Esophagus squamous epithelium (tissue), 4 donors: ENCODE measurements around the gene TRIM40.

Source experiments
- CTCF ChIP-seq, 6 experiments: fragments of 450-650 bp in 4 of 6; fragments of 200-600 bp in 2 of 6; sonication (generic) in 2 of 6; IDR thresholded peaks; one replicate each; pipeline ENCODE4 v1.5.1; 2016 to 2019; ENCODE audit warnings: antibody characterized with exemption in 6 of 6, mild to moderate bottlenecking in 4 of 6, moderate library complexity in 4 of 6
- POLR2A ChIP-seq, 4 donors: fragments of 450-650 bp; IDR thresholded peaks; one replicate each; pipeline ENCODE4 v1.6.1; 2017; ENCODE audit warnings: antibody characterized with exemption in 4 of 4, mild to moderate bottlenecking in 4 of 4, moderate library complexity in 3 of 4

GRCh38 chr6:30102414-30102969, 33.4 kb upstream of the TRIM40 start:
- no peak for TF ChIP-seq CTCF (IDR thresholded peaks at IDR 0.05)
- no peak for TF ChIP-seq POLR2A (IDR thresholded peaks at IDR 0.05)
